RPMI8226 (cell line): Measurements from ENCODE around the gene THSD1.
"Not testable (repeated sequence)": the region's sequence is repeated elsewhere in the genome, so short reads cannot be mapped to it uniquely, and the experiment has no call there.

Source experiments
- DNase-seq: peaks from one replicate; pipeline ENCODE4 v3.0.0-alpha.2; 2015

THSD1 gene

GRCh38 chr13:52348983-52349780 is 56.8 kb downstream of the THSD1 start:
- no peak for DNase-seq

DNA sequence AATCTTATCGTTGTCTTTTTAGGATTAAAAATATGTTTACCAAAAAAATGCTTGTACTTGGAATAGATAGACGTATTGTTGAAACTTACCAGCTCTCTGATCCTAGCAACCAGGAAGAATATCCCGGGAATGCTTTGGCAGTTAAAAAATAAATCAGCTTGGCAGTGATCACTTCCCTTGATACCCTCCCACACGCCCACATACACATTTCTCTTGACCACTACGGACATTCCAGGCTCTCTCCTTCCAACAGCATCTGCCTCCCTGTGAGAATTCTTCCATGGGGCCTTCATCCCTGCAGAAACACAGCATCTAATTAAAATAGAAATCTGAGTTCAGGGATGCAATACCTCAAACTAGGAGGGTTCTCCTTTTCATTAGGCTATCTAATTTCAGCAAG is 57.9 kb downstream of the THSD1 start:
- no peak for DNase-seq

DNA sequence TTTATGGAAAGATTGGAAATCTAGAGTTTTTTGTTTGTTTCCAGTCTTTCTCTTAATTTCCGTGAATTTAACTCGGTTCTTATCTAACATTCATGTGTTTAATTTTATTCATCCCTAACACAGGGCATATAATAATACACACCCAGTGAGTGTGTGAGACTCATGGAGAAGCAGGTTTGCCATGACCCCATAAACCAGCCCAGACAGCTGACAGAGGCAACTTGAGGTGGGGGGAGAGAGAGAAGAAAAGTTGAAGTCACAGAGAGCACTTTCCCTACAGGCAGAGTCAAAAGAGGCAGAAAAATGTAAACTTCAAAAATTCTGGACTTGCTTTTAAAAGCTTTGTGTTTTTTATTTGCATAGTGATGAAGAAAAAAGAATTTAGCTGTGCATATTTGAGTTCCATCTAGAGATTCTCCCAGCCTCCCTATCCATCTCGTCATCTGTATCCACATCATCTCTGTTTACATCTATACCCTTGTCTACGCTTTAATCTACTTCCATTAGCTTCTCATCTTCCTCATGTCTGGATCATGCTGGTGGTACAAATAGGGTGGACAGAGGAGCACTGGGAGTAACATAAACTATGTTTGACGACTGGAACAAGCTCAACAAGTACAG is 60.2 kb downstream of the THSD1 start:
- no peak for DNase-seq

GRCh38 chr13:52345048-52345447 is 60.9 kb downstream of the THSD1 start:
- DNase-seq = peak; percentile 9

GRCh38 chr13:52344108-52344507 is 61.9 kb downstream of the THSD1 start:
- no peak for DNase-seq

DNA sequence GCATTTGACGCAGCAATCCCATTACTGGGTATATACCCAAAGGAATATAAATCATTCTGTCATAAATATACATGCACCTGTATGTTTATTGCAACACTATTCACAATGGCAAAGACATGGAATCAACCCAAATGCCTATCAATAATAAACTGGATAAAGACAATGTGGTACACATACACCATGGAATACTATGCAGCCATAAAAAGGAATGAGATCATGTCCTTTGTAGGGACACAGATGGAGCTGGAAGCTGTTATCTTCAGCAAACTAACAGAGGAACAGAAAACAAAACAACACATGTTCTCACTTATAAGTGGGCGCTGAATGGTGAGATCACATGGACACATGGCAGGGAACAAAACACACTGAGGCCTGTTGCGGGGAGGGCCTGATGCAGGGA is 63.8 kb downstream of the THSD1 start:
- not testable (repeated sequence) for DNase-seq

- DNase-seq = not testable (repeated sequence)
Observed at GRCh38 chr13:52337828-52338455, 68.0 kb downstream of the THSD1 start.

GRCh38 chr13:52334107-52334506 is 71.9 kb downstream of the THSD1 start:
- not testable (repeated sequence) for DNase-seq

DNA sequence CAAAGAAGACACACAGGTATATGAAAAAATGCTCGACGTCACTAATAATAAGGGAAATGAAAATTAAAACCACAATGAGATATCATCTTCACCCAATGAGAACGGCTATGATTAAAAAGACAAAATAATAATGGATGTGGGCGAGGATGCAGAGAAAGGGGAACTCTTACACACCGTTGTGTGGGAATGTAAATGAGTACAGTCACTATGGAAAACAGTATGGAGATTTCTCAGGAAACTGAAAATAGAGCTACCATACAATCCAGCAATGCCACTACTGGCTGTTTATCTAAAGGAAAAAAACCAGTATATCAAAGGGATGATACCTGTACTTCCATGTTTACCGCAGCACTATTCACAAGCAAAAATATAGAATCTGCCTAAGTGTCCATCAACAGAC is 74.1 kb downstream of the THSD1 start:
- DNase-seq = not testable (repeated sequence)
